Fibroblast of lung (primary cell): ENCODE results near the gene SLC25A25.

Experiments
- CTCF ChIP-seq, 2 donors: IDR thresholded peaks in 1 of 2; conservative IDR thresholded peaks in 1 of 2; 1 replicate in 1 of 2; 2 replicates in 1 of 2; pipeline ENCODE4 v1.5.1; 2011 to 2012; ENCODE audit warnings: low read length in 2 of 2, control low read depth in 1 of 2, inconsistent platforms in 1 of 2, low read depth in 1 of 2, mild to moderate bottlenecking in 1 of 2
- EZH2 ChIP-seq: IDR thresholded peaks from 2 replicates; pipeline ENCODE4 v1.5.1; 2012; ENCODE audit warnings: low read length, control low read depth, mild to moderate bottlenecking; ENCODE audit errors: missing control alignments

GRCh38 chr9:128142061-128142460, 74.0 kb downstream of the SLC25A25 start:
- TF ChIP-seq CTCF (conservative IDR thresholded peaks at IDR 0.05 in 1 of 2, IDR thresholded peaks at IDR 0.05 in 1 of 2; ENCODE audit: low read depth in 1 of 2, low read length in 2 of 2) = no peak
- TF ChIP-seq EZH2 = no peak
